ENCODE measurements around the gene CD52. TPM values are rescaled to one million over a fixed set of nuclear protein-coding genes. Genes with fewer than 3 reads are reported as not detected.

CD52 gene
- total RNA-seq, 3 donors from 2014 or later: 6.9 to 17.8 (median 13.1) TPM

DNA sequence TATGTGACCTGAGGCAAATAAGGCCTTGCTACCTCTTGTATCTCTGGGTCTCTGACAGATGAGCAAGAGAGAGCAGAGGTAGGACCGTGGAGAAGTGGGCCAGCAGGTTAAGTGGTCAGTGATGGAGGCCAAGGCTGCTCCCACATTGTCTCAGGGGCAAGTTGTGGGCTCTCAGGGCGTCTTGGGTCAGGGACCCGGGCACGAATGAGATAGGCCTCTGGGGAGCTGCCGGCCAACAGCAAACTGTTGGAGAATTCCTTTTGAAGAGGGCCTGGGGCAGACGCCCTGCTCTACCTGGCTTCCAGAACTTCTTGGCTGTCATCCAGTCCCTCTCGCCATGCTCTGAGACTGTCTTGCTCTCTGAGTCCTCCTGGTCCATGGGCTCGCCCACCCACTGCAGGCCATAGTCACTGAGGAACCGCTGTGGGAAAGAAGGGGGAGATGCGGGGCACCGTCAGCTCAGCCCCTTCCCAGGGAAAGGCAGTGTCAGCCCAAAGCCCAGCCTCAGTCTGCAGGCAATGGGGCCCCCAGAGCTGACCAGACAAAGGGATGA lies 23.8 kb upstream of the CD52 start:
- H3K4me3 ChIP-seq: no peak overlapping the region
- intact Hi-C loops (cut with DNase I, micrococcal nuclease): no loop called here
- H3K4me1 ChIP-seq (ENCODE audit: low read depth): peaks cover 17% of the 10 kb centered on the region
- ATAC-seq (no peak), DNase-seq (no peak)
- TF ChIP-seq, protein P1, sequence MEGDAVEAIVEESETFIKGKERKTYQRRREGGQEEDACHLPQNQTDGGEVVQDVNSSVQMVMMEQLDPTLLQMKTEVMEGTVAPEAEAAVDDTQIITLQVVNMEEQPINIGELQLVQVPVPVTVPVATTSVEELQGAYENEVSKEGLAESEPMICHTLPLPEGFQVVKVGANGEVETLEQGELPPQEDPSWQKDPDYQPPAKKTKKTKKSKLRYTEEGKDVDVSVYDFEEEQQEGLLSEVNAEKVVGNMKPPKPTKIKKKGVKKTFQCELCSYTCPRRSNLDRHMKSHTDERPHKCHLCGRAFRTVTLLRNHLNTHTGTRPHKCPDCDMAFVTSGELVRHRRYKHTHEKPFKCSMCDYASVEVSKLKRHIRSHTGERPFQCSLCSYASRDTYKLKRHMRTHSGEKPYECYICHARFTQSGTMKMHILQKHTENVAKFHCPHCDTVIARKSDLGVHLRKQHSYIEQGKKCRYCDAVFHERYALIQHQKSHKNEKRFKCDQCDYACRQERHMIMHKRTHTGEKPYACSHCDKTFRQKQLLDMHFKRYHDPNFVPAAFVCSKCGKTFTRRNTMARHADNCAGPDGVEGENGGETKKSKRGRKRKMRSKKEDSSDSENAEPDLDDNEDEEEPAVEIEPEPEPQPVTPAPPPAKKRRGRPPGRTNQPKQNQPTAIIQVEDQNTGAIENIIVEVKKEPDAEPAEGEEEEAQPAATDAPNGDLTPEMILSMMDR (IDR thresholded peaks at IDR 0.05): no peak
- H3K9me3 ChIP-seq: no peaks in the 10 kb centered on the region
- H3K36me3 ChIP-seq (ENCODE audit: low read depth): no peaks in the 10 kb centered on the region

DNA sequence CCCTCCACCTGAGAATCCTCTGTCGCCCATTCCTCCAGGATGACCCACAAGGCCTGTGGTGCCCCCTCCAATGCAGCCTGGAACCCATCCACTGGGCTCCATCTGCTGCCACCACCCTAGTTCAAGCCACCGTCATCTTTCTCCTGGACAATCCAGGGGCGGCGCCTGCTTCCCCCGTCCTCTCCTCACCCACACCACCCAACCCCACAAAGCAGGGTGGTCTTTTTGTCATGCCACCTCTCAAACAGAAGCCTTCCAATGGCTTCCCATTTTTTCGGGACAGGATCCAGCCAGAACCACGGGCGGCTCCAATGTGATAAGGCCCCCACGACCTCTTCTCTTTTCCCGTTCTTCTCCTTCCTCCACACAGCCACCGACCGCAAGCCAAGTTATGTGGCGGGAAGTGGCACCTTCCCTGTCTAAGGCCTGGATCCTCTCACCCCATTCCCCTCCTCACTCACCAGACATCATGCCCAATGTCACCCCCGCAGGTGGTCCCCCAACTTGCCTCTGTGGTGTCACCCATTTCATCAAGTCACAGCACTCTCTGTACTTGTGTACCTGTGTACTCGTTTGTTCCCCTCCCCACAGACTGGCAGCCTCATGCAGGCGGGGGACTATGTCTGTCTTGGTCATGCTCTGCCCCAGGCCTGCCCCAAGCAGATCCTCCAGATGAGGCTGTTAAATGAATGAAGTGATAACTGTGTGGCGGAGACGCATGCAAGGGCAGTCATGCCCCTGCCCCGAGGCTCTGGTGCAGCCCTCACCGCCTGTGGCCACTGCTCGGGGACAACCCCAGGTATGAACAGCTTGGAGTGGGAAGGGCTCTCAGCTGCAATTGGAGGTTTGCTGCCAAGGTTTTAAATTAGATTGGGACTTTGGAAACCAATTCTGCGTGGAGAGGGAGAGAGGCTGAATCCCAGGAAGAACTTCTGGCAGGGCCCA lies 22.3 kb upstream of the CD52 start:
- DNase-seq (no peak), ATAC-seq (no peak)
- Histone ChIP-seq H3K36me3 (ENCODE audit: low read depth) (no peaks in the 10 kb centered on the region), H3K4me1 (ENCODE audit: low read depth) (peaks cover 7% of the 10 kb centered on the region), H3K4me3 (no peak overlapping the region), H3K9me3 (no peaks in the 10 kb centered on the region)
- intact Hi-C loops (cut with DNase I, micrococcal nuclease): no loop called here
- TF ChIP-seq, protein P1 (IDR thresholded peaks at IDR 0.05): no peak

DNA sequence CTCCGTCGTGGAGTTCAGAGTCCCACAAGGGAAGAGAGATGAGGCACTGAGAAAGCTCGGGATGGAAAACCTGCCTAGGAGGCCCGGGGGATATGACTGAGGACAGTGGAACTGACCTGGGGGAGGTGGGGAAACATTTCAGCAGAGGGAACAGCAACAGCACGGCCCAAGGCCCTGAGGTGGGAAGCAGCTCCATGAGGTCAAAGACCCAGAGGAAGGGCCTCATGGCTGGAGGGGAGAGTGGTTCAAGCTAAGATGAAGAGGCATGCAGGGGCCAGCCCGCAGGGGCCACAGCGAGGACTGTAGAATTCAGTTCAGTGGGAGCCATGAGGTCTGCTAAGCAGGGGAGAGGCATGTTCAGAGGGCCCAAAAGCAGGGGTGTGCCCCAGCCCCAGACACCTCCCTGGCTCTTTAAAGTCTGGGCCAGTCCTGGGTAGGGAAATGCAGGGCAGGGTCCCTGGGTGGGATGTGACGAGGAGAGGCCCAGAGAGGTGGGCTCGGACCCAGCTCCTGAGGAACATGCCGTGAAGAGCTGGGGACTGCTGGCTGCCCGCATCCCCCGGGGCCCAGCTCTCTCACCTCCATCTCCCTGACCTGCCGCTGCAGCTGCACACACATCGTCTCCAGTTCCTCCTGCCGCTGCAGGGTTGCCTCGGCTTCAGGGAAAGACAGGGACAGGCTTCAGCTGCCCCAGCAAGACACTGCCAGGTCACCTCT lies 21.3 kb upstream of the CD52 start:
- no peaks in the 10 kb centered on the region for H3K36me3 ChIP-seq (ENCODE audit: low read depth)
- no peak overlapping the region for H3K4me3 ChIP-seq
- ATAC-seq (no peak), DNase-seq (no peak)
- H3K4me1 ChIP-seq (ENCODE audit: low read depth): peaks cover 1% of the 10 kb centered on the region
- H3K9me3 ChIP-seq: no peaks in the 10 kb centered on the region
- intact Hi-C loops (cut with DNase I, micrococcal nuclease): no loop called here
- TF ChIP-seq, protein P1 (IDR thresholded peaks at IDR 0.05): no peak

DNA sequence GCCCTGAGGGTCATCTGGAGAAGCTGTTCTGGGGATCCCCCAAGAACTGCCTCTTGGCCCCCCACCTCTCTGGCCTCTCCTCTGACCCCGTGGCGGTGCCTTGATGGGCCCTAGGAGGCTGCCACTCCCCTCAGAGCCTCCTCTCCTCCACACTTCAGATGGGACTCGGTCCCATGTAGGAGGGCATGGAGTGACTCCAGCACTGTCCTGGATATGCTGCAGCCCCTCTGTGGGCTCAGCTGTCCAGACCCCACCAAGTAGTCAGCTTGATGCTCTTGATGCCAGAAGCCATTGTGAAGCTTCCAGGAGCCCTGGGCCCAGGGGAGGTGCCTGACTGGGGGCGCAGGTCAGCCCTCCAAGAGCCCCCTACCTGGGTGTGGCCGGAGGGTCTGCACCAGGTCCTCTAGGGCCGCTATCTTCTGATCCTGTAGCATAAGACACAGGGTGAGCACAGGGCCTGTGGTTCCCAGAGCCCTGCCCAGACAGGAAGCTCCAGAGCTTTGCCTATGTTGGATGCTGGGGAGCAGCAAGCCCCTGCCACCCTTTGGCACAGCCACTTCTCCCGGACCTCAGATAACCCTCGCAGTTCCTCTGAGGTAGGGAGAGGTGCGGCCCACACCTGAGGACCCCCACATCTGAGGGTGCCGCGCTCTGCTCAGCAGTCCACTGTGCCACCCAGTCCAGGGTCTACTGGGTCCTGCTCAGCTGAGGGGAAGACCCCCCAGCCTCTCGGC lies 20.5 kb upstream of the CD52 start:
- no peak overlapping the region for H3K4me3 ChIP-seq
- intact Hi-C loops (cut with DNase I, micrococcal nuclease): no loop called here

DNA sequence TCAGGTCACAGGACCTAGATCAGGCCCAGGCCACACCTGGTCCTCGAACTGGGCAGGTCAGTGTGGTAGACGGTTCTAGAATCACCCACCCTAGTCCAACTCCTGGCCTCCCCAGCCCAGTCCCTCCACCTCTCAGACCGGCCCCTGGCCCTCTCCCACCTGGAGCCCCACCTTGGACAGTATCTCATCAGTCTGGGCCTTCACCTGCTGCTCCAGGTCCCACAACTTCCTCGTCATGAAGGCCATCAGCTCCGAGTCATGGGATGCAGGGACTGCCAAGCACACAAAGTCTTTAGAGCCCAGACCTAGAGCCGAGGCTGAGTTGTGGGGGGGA lies 20.0 kb upstream of the CD52 start:
- no peaks in the 10 kb centered on the region for H3K9me3 ChIP-seq
- no peaks in the 10 kb centered on the region for H3K36me3 ChIP-seq (ENCODE audit: low read depth)
- ATAC-seq (no peak), DNase-seq (no peak)
- TF ChIP-seq, protein P1 (IDR thresholded peaks at IDR 0.05): no peak
- intact Hi-C loops (cut with DNase I, micrococcal nuclease): no loop called here
- no peak overlapping the region for H3K4me3 ChIP-seq
- H3K4me1 ChIP-seq (ENCODE audit: low read depth): no peaks in the 10 kb centered on the region

More for the DNA sequence above, 20.5 kb upstream of the CD52 start:
- H3K4me1 ChIP-seq (ENCODE audit: low read depth): no peaks in the 10 kb centered on the region
- H3K36me3 ChIP-seq (ENCODE audit: low read depth): no peaks in the 10 kb centered on the region
- TF ChIP-seq, protein P1 (IDR thresholded peaks at IDR 0.05): no peak
- ATAC-seq (no peak), DNase-seq (no peak)
- no peaks in the 10 kb centered on the region for H3K9me3 ChIP-seq

All from mucosa of descending colon (tissue), 3 donors.